ENCODE data around the gene PRKCZ.
"Not testable (repeated sequence)": the region's sequence is repeated elsewhere in the genome, so short reads cannot be mapped to it uniquely, and the experiment has no call there.

Gene PRKCZ

DNA sequence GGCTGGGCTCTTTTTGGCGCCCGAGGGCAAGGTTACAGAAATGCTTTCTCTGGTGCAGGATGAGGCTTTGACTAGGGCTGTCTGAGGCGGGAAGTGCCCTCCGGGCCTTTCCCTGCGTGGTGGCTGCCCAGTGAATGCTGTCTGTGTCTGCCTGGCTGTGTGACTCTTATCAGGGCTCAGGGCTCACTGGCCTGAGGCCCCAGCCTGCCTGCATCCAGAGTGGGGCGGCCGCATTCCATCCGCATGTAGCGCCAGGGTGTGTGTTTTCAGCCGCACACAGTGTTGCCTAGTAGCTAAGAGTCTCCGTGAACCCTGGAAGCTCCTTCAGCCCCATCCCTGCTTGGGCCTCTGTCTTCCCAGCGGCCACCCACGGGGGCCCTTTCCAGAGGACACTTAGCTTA, 85.2 kb downstream of the PRKCZ start:
- DNase-seq (ENCODE audit: low read depth) = no peak

DNA sequence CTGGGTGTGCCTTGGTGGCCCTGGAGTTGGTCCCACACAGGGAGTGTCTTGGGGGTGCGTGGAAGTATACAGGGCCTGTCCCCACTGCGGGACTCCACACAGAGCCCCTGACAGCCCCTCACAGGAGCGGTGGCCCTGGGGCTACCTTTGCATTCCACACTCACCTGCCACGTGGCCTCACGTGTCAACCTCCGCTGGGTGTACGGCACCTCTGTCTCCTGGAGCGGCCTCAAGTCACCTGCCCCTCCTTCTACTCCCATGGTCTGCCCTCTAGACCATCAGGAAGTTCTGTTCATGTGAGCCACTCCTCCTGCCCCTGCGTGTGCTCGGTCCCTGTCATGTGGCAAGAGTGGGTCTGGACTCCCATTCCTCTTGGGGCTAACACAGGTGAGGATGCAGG, 85.7 kb downstream of the PRKCZ start:
- no peak for DNase-seq (ENCODE audit: low read depth)

DNA sequence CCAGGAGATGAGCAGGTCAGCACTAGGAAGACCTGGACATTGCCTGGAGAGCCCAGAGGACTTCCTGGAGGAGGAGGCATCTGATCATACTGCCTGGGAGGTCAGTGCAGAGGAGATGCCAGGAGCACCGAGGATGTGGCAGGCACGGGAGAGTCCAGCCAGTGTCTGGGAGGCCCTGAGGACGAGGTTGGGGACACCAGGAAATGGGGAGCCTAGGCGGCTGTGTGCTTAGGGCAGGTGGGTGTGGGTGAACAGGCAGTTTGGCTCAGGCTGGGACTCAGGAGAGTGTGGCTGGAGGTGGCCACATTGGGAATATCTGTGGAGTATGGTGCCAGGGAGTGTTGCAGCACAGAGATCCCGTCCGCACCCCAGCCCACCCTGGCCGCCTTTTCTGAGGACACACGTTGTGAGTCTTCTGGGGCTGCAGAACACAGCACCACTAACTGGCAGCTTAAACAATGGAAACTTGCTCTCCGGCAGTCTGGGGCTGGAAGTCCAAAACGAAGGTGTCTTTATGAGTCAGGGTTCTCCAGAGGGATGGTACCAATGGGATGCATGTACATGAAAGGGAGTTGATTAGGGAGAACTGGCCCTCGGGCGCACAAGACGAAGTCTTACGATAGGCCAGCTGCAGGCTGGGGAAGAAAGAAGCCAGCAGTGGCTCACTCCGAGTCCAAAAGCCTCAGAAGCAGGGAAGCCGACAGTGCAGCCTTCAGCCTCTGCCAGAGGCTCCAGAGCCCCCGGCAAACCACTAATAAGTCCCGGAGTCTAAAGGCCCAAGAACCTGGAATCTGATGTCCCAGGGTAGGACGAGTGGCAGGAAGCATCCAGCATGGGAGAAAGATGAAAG, 86.4 kb downstream of the PRKCZ start:
- DNase-seq (ENCODE audit: low read depth) = no peak

DNA sequence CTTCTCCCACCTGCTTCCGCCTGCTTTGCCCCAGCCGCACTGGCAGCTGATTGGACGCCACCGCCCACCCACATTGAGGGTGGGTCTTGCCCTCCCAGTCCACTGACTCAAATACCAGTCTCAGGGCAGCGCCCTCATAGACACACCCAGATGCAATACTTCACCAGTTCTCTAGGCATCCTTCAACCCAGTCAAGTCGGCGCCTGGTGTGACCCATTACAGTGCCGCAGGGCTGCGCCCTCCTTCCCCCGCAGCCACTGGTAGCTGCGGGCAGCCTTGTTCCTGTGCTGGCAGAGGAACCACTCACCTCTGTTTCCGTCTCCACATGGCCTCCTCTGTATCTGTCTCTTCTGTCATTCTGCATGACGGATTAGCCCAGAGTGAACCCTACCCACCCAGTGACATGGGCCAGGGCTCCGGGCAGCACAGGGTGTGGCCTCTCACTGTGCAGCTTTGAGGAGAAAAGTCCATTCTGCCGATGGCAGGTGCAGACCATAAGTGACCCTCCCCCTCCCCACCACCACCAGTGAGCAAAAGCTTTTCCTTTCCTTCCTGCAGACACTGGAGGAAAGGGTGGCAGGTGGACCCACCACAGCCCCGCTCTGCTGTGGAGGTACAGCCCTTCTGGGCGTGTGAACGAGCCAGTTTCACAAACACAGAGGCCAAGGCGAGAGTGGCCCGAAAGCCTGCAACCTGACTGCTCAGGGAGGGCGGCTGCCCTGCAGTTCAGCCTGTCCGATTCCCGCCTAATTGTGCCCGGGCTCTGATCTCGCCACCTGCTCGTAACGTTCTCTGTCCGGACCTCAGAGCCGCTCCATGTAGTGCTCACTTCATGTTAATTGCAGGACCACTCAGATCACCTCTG, 87.3 kb downstream of the PRKCZ start:
- DNase-seq (ENCODE audit: low read depth) = no peak

DNA sequence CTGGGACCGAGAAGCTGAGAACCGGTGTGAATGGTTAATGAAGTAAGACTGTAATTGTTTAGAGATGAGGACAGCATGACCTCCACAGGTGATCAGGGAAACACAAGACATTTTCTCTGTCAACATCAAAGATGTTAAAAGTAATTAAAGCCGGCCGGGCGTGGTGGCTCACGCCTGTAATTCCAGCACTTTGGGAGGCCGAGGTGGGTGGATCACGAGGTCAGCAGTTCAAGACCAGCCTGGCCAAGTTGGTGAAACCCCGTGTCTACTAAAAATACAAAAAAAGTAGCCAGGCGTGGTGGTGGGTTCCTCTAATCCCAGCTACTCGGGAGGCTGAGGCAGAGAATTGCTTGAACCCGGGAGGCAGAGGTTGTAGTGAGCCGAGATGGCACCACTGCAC, 88.9 kb downstream of the PRKCZ start:
- DNase-seq (ENCODE audit: low read depth) = not testable (repeated sequence)

GRCh38 chr1:2141025-2141424, 90.8 kb downstream of the PRKCZ start:
- no peak for DNase-seq (ENCODE audit: low read depth)

DNA sequence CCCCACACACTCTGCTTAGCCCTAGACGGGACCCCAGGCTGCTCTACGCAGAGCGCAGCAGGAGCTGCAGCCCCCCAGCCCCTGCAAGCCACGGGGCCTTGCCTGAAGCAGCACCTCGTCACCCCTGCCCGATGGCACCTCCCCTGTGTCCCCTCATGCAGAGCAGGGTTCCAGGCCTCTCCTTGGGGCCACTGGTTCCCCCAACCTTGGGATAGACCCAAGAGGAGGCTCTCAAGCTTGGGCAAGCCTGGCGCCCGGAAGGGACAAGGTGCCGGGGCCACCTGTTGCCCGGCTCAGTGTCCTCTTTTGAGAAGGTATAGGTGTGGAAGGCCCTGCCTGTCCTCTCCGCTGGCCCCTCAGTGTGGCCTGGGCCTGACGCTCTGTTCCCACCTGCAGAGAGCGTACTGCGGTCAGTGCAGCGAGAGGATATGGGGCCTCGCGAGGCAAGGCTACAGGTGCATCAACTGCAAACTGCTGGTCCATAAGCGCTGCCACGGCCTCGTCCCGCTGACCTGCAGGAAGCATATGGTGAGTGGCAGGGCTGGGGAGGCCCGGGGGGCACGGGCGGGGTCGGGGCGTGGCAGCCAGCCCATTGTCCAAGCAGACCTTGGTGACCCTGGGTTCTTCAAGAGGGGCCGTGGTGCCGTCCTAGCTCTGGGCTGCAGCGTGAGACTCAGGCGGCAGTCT, 93.7 kb downstream of the PRKCZ start:
- DNase-seq (ENCODE audit: low read depth) = no peak

DNA sequence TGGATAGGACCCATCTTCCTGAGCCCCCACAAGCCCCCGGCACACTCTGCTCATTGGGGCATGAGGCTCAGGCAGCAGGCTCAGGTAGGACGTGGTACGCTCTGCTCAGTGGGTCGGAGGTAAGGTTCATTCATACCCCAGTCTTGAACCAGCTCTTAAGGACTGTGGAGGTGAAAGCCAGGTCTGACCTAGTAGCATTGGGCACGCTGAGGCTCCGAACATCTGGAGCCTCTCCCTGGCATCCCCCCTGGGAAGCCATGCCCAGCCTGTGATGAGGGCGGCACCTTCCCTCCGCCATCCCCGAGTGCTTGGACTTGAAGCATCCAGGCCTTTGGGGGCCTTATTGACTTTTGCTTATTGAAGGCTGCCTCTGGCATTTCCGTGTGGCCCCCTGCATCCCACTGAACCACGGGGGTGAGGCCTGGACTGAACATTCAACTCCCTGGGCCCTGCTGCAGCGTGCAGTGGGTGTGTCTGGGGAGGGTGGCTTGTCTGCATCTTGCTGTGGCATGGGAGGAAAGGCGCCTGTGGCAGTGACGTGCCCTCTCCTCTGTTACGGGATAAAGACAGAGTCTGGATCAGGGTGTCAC, 94.4 kb downstream of the PRKCZ start:
- DNase-seq (ENCODE audit: low read depth) = no peak

GRCh38 chr1:2145946-2146835, 96.0 kb downstream of the PRKCZ start:
- no peak for DNase-seq (ENCODE audit: low read depth)

DNA sequence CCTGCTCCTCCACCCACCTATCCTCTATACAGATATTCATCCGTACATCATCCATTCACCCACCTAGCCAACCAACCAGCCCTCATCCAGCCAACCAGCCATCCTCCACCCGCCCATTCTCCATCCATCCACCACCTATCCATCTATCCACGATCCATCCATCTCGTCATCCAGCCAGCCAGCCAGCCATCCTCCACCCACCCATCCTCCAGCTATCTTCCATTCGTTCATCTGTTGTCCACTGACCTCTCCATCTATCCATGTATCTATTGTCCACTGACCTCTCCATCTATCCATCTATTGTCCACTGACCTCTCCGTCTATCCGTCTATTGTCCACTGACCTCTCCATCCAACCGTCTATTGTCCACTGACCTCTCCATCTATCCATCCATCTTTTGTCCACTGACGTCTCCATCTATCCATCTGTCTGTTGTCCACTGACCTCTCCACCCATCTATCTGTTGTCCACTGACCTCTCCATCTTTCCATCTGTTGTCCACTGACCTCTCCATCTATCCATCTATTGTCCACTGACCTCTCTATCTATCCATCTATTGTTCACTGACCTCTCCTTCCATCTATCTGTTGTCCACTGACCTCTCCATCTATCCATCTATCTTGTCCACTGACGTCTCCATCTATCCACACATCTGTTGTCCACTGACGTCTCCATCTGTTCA, 96.8 kb downstream of the PRKCZ start:
- DNase-seq (ENCODE audit: low read depth) = no peak

- DNase-seq (ENCODE audit: low read depth) = not testable (repeated sequence)
Measured at GRCh38 chr1:2147869-2148268, 97.7 kb downstream of the PRKCZ start.

DNA sequence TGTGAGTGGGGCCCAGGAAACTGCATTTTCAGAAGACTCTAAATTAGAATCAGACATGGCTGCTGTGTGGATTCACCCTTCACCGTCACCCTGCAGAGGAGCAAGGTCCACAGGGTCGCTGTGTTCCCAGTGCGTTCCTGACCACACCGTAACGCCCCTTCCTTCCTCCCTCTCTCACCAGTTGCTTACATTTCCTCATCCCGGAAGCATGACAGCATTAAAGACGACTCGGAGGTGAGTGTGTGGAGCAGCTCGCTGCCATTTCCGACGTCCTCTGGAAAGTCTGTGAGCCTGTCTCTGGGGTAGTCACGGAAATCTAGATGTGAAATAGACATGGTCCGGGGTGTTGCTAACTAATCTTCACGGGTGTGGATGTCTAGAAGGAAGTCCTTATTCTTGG, 98.5 kb downstream of the PRKCZ start:
- peak; percentile 57 for DNase-seq (ENCODE audit: low read depth)

GRCh38 chr1:2150801-2151200, 100.6 kb downstream of the PRKCZ start:
- DNase-seq (ENCODE audit: low read depth) = no peak

DNA sequence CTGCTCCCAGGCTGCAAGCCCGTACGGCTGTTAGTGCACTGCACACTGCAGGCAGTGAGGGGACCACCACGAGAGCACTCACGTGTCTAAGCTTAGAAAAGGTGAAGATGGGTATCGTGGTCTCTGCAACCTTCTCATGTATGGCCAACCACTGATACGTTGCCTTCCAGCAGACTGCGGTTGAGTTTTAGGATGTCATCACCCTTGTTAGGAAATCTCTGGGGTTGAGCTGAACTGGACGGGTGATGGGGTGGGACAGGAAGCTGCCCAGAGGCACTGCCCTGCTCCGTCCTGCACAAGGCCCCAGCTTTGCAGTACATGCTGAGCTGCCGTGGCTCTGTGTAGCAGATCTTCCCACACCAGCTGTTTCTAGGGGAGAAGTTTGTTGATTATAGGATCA, 101.0 kb downstream of the PRKCZ start:
- DNase-seq (ENCODE audit: low read depth) = no peak

GRCh38 chr1:2151911-2152310, 101.7 kb downstream of the PRKCZ start:
- DNase-seq (ENCODE audit: low read depth) = no peak

GRCh38 chr1:2152954-2153353, 102.7 kb downstream of the PRKCZ start:
- no peak for DNase-seq (ENCODE audit: low read depth)

DNA sequence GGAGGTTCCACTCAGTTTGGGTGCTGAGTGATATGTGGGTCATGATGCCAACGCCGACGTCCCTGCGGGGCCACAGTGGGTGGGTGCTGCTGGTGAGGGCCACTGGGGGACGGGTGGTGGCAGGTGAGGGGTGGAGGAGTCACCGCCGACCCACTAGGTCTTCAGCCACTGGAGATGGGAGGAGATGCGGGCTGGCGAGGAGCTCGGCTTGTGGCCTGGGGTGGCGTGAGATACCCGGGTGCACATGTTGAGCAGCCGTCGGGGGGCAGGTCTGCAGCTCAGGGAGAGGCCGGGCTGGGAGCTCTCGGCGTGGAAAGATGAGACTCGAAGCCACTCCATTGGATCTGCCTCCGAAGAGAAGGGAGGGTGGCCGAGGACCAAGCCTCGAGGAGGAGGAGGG, 103.8 kb downstream of the PRKCZ start:
- DNase-seq (ENCODE audit: low read depth) = no peak

GRCh38 chr1:2155147-2155598, 105.0 kb downstream of the PRKCZ start:
- no peak for DNase-seq (ENCODE audit: low read depth)

DNA sequence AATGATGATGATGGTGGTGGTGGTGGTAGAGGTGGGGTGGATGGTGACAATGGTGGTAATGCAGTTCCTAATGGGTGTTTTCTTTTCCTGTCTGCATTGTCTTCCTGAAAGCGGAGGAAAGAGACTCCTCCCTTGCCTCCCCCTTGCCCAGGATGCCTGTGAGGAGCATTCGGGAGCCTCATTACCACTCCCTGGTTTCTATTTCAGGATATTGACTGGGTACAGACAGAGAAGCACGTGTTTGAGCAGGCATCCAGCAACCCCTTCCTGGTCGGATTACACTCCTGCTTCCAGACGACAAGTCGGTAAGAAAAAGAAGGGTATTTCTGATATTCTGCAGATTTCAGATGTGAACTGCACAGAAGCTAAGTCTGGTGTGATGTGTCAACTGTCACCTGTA, 105.6 kb downstream of the PRKCZ start:
- no peak for DNase-seq (ENCODE audit: low read depth)

DNA sequence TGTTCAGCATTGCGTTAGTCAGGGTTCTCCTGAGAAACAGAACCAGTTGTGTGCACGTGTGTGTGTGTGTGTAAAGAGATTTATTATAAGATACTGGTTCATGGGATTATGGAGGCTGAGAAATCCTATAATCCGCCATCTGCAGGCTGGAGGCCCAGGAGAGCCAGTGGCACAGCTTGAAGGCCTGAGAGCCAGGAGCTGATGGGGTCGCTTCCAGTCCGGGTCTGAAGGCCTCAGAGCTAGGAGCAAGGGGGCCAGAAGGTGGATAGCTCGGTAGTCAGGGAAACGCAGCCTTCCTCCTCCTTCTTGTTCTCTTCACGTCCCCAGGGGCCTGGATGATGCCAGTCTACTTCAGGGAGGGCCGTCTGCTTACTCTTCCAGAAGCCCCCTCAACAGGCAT, 106.7 kb downstream of the PRKCZ start:
- DNase-seq (ENCODE audit: low read depth) = no peak

DNA sequence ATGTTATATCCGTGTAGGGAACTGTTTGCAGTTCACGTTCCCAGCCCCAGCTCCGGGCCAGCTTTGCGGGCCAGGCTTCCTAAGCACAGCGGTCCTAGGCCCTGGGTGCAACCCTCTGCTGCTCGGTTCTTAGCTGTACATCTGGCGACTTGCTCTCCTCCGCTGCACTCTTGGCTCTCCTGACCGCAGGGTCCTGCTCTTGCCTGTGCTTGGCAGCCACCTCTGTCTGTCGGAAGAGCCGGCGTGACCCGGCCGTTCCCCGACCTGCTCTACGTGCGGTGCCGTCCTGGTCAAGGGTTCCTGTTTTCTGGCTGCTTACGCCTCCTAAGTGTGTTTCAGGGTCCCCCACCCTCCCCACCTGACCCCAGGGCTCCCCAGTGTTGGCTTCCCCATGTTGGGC, 107.6 kb downstream of the PRKCZ start:
- no peak for DNase-seq (ENCODE audit: low read depth)
